Cardiac muscle cell (in vitro differentiated cells and primary cell): ENCODE results near the gene TPRA1. TPM values are rescaled to one million over a fixed set of nuclear protein-coding genes. Genes with fewer than 3 reads are reported as not detected.

Experiments used
- DNase-seq, 2 donors: peaks; one replicate each; pipeline versions ENCODE4 v3.0.0 to v3.0.0-alpha.2; 2010 to 2017; ENCODE audit warnings: low read depth in 1 of 2, low spot score in 1 of 2
- H3K27ac ChIP-seq: fragments of 200-600 bp; sonication (generic); 2 replicates; pipeline ENCODE4 v1.5.1; 2016
- H3K27me3 ChIP-seq: fragments of 200-600 bp; sonication (generic); 2 replicates; pipeline ENCODE4 v1.6.0; 2016; ENCODE audit warnings: control low read depth
- H3K36me3 ChIP-seq: fragments of 200-600 bp; sonication (generic); 2 replicates; pipeline ENCODE4 v1.5.1; 2016; ENCODE audit warnings: control low read depth
- H3K4me1 ChIP-seq: fragments of 200-600 bp; sonication (generic); 2 replicates; pipeline ENCODE4 v1.8.1; 2017; ENCODE audit warnings: low read depth, mild to moderate bottlenecking, mixed run types
- H3K4me3 ChIP-seq: fragments of 200-600 bp; sonication (generic); 2 replicates; pipeline ENCODE4 v1.5.1; 2016; ENCODE audit warnings: mild to moderate bottlenecking
- H3K9me3 ChIP-seq: fragments of 200-600 bp; sonication (generic); 2 replicates; pipeline ENCODE4 v1.5.1; 2017; ENCODE audit warnings: low read depth, mild to moderate bottlenecking, control low read depth
- polyA plus RNA-seq: library from polyadenylated mRNA; unstranded; fragments of >200 nt; fragmentation: Nextera tagmentation; extraction: Ambion mirVana; gene quantifications from 2 replicates; pipeline ENCODE4 v1.2.1, GENCODE V29; 2016
- total RNA-seq: library from RNA; depleted of rRNA; stranded (reverse); fragments of >200 nt; gene quantifications from 2 replicates; pipeline ENCODE4 v1.2.3, GENCODE V29; 2016
- TF ChIP-seq, protein P1 (sequence below): IDR thresholded peaks from 2 replicates; pipeline ENCODE4 v1.5.1; 2012; ENCODE audit warnings: low read depth, mild to moderate bottlenecking, low read length

Gene TPRA1
- total and polyA plus RNA-seq, 2 experiments from 2014 or later: 40.7 to 43.3 TPM

DNA sequence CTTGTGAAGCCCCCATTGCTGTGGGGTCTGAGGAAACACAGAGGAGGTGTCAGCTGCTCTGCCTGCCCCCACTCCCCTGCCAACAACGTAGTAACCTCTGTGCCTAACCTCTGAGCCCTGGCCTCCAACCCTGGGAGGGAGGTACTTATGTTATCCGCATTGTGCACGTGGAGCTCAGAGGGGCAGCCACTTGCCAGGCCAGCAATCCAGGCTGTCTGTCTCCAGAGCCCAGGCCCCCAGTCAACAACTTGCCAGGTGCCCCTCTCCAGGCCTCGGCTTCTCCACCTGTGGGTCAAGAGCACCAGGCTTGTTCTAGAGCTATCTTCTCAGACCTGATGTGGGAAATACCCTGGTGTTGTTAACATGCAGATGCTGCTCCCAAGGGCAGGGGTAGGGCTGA lies 2.7 kb downstream of the TPRA1 start:
- Histone ChIP-seq H3K4me3 (no peak overlapping the region), H3K9me3 (no peaks in the 10 kb centered on the region), H3K4me1 (peaks cover 11% of the 10 kb centered on the region), H3K27me3 (no peaks in the 10 kb centered on the region), H3K36me3 (no peaks in the 10 kb centered on the region), H3K27ac (no peak overlapping the region)
- TF ChIP-seq, protein P1, sequence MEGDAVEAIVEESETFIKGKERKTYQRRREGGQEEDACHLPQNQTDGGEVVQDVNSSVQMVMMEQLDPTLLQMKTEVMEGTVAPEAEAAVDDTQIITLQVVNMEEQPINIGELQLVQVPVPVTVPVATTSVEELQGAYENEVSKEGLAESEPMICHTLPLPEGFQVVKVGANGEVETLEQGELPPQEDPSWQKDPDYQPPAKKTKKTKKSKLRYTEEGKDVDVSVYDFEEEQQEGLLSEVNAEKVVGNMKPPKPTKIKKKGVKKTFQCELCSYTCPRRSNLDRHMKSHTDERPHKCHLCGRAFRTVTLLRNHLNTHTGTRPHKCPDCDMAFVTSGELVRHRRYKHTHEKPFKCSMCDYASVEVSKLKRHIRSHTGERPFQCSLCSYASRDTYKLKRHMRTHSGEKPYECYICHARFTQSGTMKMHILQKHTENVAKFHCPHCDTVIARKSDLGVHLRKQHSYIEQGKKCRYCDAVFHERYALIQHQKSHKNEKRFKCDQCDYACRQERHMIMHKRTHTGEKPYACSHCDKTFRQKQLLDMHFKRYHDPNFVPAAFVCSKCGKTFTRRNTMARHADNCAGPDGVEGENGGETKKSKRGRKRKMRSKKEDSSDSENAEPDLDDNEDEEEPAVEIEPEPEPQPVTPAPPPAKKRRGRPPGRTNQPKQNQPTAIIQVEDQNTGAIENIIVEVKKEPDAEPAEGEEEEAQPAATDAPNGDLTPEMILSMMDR: no peak
- no peak for DNase-seq

DNA sequence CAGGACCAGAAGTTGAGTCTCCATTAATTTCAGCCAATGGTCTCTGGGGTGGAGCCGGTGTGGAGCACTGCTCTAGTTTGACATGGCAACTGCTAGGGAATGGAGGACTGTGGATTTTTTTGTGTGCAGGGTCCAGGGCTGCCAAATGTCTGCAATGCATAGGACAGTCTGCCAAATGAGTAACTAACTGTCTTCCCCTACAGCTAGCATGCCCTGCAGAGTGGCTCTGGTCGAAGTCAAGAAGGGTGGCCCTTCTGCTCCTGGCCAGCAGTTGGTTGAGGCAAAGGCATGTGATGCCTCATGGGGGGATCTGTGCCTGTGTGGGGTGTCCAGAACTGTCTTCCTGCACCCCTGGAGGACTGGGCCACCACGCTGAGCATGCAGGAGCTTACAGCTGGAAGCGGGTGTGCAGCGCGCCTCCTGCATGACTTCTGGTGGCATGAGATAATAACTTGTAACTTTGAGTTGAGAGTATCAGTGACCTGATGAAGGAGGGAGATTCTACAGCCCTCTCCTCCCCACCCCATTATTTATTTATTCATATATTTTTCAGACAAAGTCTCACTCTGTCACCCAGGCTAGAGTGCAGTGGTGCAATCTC lies 4.6 kb downstream of the TPRA1 start:
- Histone ChIP-seq H3K9me3 (no peaks in the 10 kb centered on the region), H3K4me3 (no peak overlapping the region), H3K4me1 (peaks cover 9% of the 10 kb centered on the region), H3K27me3 (no peaks in the 10 kb centered on the region), H3K27ac (no peak overlapping the region), H3K36me3 (no peaks in the 10 kb centered on the region)
- TF ChIP-seq, protein P1: no peak
- no peak for DNase-seq

DNA sequence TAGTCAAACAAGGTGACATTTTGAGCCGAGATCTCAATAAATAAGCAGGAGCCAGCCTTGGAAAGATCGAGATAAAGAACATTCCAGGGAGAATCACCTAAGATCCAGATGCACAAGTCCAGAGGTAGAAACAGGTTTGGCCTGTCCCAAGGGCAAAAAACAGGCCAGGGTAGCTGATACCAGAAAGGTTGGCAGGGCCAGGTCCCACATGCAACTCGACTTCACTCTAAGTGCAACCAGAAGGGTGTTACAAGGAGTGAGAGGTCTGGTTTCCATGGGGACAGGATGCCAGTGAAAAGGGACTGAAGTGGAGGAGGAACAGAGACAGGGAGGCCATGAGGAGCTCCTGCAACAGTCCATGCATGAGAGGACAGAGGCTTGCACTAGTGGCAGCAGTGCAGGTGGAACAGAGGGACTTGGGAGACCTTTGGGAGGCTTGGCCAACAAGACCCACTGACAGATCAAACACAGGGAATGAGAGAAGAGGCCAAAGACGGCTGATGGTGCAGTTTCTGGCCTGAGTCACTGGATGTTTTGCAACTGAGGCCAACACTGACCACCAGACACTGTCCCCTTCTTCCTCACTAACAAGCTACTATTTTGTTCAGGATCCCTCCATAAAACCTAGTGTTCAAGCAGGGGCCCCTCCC lies 5.2 kb downstream of the TPRA1 start:
- Histone ChIP-seq H3K27me3 (no peaks in the 10 kb centered on the region), H3K4me1 (peaks cover 9% of the 10 kb centered on the region), H3K4me3 (no peak overlapping the region), H3K36me3 (no peaks in the 10 kb centered on the region), H3K9me3 (no peaks in the 10 kb centered on the region), H3K27ac (no peak overlapping the region)
- TF ChIP-seq, protein P1: no peak
- peak in 1 of 2 donors; percentile 29 for DNase-seq

DNA sequence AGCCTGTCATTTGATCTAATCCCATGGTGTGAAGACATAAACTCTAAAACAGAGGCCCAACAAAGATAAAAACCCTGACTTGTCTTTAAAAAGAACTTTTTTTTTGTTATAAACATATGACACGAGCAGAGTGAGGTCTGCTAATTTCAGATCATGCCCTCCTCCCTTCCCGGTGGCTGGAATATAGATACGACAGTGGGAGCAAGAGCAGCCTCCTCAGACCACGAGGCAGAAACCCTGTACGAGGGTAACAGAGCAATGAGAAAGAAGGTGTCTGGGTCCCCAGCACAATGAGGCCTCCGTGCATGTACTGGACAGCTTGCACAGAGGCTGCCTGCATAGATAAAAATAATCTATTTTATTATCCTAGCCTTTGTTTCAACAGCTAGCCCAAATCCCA lies 5.8 kb downstream of the TPRA1 start:
- TF ChIP-seq, protein P1: no peak
- no peaks in the 10 kb centered on the region for H3K27me3 ChIP-seq

DNA sequence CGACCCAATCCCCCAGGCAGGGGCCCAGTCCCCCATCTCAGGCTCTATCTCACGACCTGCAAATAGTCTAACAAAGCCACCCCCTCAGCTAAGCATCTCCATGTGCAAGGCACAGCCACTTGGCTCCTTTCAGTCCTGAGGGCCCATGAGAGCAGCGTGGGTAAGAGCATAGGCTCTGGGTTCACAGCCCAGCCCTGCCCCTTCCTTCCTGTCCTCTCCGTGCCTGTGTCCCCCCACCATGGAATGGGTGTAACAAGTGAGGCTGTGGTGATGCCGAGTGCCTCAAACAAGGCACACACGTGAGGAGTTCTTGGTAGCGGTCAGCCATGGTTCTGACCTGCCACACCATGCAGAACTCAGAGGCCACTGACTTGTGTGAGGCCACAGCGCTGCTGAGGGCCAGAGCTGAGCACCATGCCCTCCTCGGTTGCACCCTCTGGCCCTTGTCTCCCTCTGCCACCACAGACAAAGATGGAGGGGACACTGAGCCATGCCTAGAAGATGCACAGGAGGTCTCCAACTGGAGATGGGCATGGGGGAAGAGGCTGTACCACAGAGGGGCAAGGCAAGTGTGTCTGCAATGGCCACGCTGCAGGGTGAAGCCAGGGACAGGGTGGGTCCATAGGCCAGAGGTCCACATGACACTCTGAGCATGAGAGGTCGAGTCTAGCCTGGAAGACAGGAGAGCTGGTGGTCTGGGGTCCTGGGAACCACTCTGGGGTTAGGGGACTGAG lies 10.0 kb downstream of the TPRA1 start:
- Histone ChIP-seq H3K27me3 (no peaks in the 10 kb centered on the region), H3K27ac (no peak overlapping the region), H3K4me1 (no peaks in the 10 kb centered on the region), H3K9me3 (no peaks in the 10 kb centered on the region), H3K4me3 (no peak overlapping the region), H3K36me3 (peaks cover 2% of the 10 kb centered on the region)
- no peak for DNase-seq
- TF ChIP-seq, protein P1: no peak

More for the DNA sequence above, 5.8 kb downstream of the TPRA1 start:
- H3K4me1 ChIP-seq: peaks cover 9% of the 10 kb centered on the region
- no peak overlapping the region for H3K4me3 ChIP-seq
- H3K9me3 ChIP-seq: no peaks in the 10 kb centered on the region
- H3K27ac ChIP-seq: no peak overlapping the region
- H3K36me3 ChIP-seq: no peaks in the 10 kb centered on the region
- DNase-seq: no peak
